ENCODE measurements around the gene PALD1.

Gene PALD1

DNA sequence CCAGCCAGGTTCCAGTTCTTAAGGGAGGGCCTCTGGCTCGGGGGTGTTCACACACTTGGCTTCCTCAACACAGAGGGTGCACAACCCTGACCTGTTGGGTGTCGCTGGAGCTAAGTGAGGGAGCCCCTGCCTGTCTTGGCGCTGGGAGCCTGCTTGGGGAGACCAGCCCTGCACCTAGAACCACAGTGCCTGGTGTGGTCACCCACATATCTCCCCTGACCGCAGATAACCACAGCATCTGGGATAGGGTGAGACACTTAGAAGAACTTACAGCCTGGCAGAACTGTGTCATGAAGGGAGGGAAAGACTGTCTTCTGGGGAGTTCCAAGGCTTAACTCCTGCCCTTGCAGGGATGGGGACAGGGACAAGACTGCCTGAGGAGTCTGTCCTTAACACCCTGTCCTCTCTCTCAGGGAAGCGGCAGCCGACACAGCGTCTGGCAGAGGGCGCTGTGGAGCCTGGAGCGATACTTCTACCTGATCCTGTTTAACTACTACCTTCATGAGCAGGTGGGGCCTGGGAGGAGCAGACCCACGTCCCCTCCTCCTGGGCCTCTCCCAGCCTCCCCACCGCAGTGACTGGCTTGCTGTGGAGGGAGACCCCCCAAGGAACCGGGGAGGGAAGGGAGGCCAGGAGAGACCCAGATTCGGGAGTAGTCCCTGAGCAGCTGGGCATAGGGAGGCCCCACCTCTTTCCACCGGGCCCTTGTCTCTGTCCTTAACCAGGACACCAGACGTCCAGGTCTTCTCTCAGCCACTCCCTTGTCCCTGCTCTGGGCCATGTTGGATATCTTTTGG lies 59.0 kb downstream of the PALD1 start:
- Histone ChIP-seq H3K4me1 (ENCODE audit: insufficient read depth, low read length) (0 out of 2 replicates have a peak, but pooled peaks cover 10% of the 10 kb centered on the region), H3K9me3 (ENCODE audit: control insufficient read depth, insufficient read depth, low read length) (no peaks in the 10 kb centered on the region), H3K9ac (ENCODE audit: low read depth, low read length) (no peak overlapping the region), H3K36me3 (ENCODE audit: insufficient read depth, low read length) (0 out of 2 replicates have a peak, but pooled peaks cover 4% of the 10 kb centered on the region)

DNA sequence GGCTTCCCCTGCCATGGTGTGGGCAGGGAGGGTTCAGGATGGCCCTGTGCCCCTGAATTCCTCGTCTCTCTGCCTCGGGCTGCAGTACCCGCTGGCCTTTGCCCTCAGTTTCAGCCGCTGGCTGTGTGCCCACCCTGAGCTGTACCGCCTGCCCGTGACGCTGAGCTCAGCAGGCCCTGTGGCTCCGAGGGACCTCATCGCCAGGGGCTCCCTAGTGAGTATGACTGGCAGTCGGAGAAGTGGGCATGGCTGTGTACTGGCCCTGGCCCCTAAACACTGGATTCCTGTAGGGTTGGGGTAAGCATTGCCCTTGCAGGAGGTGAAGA lies 59.6 kb downstream of the PALD1 start:
- H3K9me3 ChIP-seq (ENCODE audit: control insufficient read depth, insufficient read depth, low read length), result no peaks in the 10 kb centered on the region
- H3K4me1 ChIP-seq (ENCODE audit: insufficient read depth, low read length), result 0 out of 2 replicates have a peak, but pooled peaks cover 10% of the 10 kb centered on the region
- no peak overlapping the region for H3K9ac ChIP-seq (ENCODE audit: low read depth, low read length)
- H3K36me3 ChIP-seq (ENCODE audit: insufficient read depth, low read length), result 0 out of 2 replicates have a peak, but pooled peaks cover 7% of the 10 kb centered on the region

GRCh38 chr10:70538731-70539338 lies 60.3 kb downstream of the PALD1 start:
- no peaks in the 10 kb centered on the region for H3K9me3 ChIP-seq (ENCODE audit: control insufficient read depth, insufficient read depth, low read length)
- no peak overlapping the region for H3K9ac ChIP-seq (ENCODE audit: low read depth, low read length)
- H3K36me3 ChIP-seq (ENCODE audit: insufficient read depth, low read length), result 0 out of 2 replicates have a peak, but pooled peaks cover 7% of the 10 kb centered on the region
- 0 out of 2 replicates have a peak, but pooled peaks cover 10% of the 10 kb centered on the region for H3K4me1 ChIP-seq (ENCODE audit: insufficient read depth, low read length)

- no peak overlapping the region for H3K9ac ChIP-seq (ENCODE audit: low read depth, low read length)
- 0 out of 2 replicates have a peak, but pooled peaks cover 7% of the 10 kb centered on the region for H3K36me3 ChIP-seq (ENCODE audit: insufficient read depth, low read length)
- H3K9me3 ChIP-seq (ENCODE audit: control insufficient read depth, insufficient read depth, low read length), result no peaks in the 10 kb centered on the region
- H3K4me1 ChIP-seq (ENCODE audit: insufficient read depth, low read length), result 0 out of 2 replicates have a peak, but pooled peaks cover 10% of the 10 kb centered on the region
Measured at GRCh38 chr10:70539471-70539870, 60.9 kb downstream of the PALD1 start.

DNA sequence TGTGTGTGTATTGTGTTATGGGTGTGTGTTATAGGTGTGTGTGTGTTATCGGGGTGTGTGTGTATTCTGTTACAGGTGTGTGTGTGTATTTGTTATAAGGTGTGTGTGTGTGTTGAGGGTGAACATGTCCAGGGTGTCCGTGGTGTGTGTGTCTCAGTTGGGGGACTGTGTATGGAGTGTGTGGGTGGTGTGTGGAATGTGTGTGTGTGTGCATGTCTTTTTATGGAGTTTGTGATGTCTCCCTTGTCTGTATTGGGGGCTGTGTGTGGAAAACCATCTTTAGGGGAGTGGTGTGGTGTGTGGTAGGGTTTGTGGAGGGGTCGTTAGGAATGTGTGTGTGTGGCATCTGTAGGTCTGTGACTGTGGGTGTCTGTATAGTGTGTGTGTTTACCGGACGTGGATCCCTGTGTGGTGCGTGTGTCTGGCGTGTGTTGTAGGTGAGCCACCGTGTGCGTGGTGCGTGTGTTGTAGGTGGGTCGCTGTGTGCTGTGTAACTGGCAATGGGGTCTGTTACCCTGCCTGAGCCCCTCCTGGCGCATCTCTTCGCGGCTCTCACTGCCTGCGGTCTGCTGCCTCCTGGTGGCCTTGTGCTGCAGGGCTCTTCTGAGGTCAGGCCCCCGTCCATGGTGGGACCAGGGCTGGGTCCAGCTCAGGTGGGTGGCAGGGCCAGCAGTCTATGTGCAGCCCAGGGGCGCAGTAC lies 61.7 kb downstream of the PALD1 start:
- Histone ChIP-seq H3K36me3 (ENCODE audit: insufficient read depth, low read length) (0 out of 2 replicates have a peak, but pooled peaks cover 7% of the 10 kb centered on the region), H3K9ac (ENCODE audit: low read depth, low read length) (no peak overlapping the region), H3K9me3 (ENCODE audit: control insufficient read depth, insufficient read depth, low read length) (no peaks in the 10 kb centered on the region), H3K4me1 (ENCODE audit: insufficient read depth, low read length) (0 out of 2 replicates have a peak, but pooled peaks cover 10% of the 10 kb centered on the region)

GRCh38 chr10:70540789-70541360 lies 62.3 kb downstream of the PALD1 start:
- Histone ChIP-seq H3K4me1 (ENCODE audit: insufficient read depth, low read length) (0 out of 2 replicates have a peak, but pooled peaks cover 10% of the 10 kb centered on the region), H3K9ac (ENCODE audit: low read depth, low read length) (no peak overlapping the region), H3K36me3 (ENCODE audit: insufficient read depth, low read length) (0 out of 2 replicates have a peak, but pooled peaks cover 7% of the 10 kb centered on the region), H3K9me3 (ENCODE audit: control insufficient read depth, insufficient read depth, low read length) (no peaks in the 10 kb centered on the region)

DNA sequence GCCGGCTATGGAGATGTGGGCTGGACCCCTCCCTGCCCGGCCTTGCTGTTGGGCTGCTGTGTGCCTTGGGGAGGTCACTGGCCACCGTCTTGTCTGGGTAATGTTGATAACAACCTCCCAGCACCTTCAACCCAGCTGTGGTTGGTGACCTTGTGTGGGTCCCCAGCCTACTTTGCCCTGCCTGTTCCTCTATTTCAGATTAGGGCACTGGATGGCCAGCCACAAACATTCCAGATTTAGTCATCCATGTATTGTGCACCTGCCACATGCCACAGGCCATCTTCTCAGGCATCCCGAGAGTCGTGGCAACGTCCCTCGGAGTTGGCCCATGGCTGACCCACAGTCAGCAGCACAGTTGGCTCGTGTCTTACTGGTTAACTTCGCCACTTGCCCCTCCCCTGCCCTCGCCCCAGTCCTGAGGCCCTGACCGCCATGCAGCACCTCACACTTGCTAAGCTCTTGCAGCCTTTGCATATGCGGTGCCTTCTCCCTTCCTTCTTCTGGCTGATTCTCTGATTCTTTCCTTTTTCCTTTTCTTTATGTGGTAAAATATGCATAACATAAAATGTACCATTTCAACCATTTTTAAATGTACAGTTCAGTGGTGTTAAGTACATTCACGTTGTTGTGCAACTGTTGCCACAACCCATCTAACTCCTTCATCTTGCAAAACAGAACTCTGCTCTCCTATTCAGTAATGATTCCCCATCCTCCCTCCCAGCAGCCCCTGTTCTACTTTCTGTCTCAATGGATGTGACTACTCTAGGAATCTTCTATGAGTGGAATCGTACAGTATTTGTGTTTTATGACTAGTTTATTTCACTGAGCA lies 63.4 kb downstream of the PALD1 start:
- Histone ChIP-seq H3K9me3 (ENCODE audit: control insufficient read depth, insufficient read depth, low read length) (no peaks in the 10 kb centered on the region), H3K4me1 (ENCODE audit: insufficient read depth, low read length) (0 out of 2 replicates have a peak, but pooled peaks cover under 1% of the 10 kb centered on the region), H3K36me3 (ENCODE audit: insufficient read depth, low read length) (0 out of 2 replicates have a peak, but pooled peaks cover 7% of the 10 kb centered on the region), H3K9ac (ENCODE audit: low read depth, low read length) (no peak overlapping the region)

DNA sequence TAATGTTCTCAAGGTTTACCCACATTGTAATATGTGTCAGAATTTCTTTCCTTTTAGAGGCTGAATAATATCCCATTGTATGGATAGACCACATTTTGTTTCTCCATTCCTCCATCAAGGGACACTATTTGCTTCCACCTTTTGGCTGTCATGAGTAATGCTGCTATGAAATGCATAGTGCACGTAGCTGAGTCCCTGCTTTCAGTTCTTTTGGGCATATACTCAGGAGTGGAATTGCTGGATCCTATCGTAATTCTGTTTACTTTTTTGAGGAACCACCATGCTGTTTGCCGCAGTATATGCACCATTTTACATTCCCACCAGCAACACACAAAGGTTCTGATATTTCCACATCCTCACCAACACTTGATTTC lies 64.0 kb downstream of the PALD1 start:
- no peaks in the 10 kb centered on the region for H3K9me3 ChIP-seq (ENCODE audit: control insufficient read depth, insufficient read depth, low read length)
- no peak overlapping the region for H3K9ac ChIP-seq (ENCODE audit: low read depth, low read length)
- H3K4me1 ChIP-seq (ENCODE audit: insufficient read depth, low read length), result no peaks in the 10 kb centered on the region
- H3K36me3 ChIP-seq (ENCODE audit: insufficient read depth, low read length), result 0 out of 2 replicates have a peak, but pooled peaks cover 7% of the 10 kb centered on the region

DNA sequence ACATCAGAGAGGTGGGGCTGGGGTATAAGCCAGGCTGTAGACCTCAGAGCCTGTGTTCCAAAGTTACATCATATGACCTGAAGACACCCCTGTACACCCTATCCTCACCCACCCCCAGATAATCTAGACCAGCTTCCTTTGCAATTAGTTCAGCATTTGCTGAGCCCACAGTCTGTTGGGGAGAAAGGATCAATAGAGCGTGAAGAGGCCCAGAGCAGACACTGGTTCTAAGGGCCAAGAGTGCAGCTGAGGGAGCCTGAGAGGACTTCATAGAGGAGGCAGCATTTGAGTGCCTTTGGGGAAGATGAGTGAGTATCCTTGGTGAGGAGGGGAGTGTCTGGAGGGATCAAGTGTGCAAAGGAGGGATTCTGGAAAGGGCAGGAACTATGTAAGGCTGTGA lies 65.3 kb downstream of the PALD1 start:
- Histone ChIP-seq H3K9me3 (ENCODE audit: control insufficient read depth, insufficient read depth, low read length) (no peaks in the 10 kb centered on the region), H3K4me1 (ENCODE audit: insufficient read depth, low read length) (no peaks in the 10 kb centered on the region), H3K36me3 (ENCODE audit: insufficient read depth, low read length) (0 out of 2 replicates have a peak, but pooled peaks cover 7% of the 10 kb centered on the region), H3K9ac (ENCODE audit: low read depth, low read length) (no peak overlapping the region)

DNA sequence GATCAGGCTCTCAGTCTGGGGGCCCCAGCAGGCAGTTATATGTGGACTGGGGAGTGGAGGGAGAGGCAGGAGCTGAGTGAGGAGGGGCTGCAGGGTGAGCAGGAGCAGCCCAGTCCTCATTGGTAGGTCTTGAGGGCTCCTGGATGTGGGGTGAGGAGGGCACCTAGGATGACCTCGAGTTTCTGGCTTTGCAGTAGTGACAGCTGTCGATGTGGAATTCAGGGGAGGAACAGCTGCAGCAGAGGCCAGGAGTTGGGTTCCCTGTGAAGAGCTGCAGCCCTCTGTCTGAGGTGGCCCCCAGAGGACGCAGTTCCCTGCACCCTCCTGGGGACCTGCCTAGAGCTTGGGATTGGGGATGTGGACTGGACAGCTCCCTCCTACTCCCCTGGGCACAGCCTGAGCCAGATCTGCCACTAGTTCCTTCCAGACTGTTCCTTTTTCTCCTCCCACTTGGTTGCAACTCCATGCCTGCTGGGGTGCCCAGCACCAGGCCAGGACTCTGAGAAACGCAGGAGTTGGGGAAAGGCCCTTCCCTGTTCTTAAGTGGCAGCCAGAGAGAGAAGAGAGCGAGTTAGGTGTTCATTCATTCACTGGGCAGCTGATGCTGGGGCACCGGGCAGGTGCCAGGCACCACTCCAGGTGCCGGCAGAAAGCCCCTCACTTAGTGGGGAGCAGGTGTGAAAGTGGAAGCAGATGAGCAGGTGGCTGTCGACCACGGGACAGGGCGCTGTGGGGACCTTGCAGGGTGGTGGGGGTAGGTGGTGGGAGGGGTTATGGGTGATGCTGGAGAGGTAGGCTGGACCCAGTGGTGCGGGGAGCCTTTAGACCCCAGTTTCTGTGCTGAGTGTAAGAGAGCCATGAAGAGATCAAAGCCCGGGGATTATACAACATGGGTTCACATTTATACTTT lies 66.1 kb downstream of the PALD1 start:
- H3K9ac ChIP-seq (ENCODE audit: low read depth, low read length), result no peak overlapping the region
- no peaks in the 10 kb centered on the region for H3K9me3 ChIP-seq (ENCODE audit: control insufficient read depth, insufficient read depth, low read length)
- H3K4me1 ChIP-seq (ENCODE audit: insufficient read depth, low read length), result no peaks in the 10 kb centered on the region
- H3K36me3 ChIP-seq (ENCODE audit: insufficient read depth, low read length), result 0 out of 2 replicates have a peak, but pooled peaks cover 7% of the 10 kb centered on the region

DNA sequence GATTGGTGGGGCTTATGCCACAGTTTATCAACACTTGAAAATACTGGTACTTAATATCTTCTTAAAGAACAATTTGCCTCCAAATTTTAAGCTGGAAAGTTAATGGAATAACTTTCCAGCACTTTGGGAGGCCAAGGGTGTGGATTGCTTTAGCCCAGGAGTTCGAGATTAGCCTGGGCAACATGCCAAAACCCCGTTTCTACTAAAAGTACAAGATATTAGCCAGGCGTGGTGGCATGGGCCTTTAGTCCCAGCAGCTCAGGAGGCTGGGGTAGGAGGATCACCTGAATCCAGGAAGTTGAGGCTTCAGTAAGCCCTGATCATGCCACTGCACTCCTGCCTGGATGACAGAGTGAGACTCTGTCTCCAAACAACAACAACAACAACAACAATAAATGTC lies 68.0 kb downstream of the PALD1 start:
- Histone ChIP-seq H3K9ac (ENCODE audit: low read depth, low read length) (no peak overlapping the region), H3K9me3 (ENCODE audit: control insufficient read depth, insufficient read depth, low read length) (no peaks in the 10 kb centered on the region), H3K36me3 (ENCODE audit: insufficient read depth, low read length) (0 out of 2 replicates have a peak, but pooled peaks cover 7% of the 10 kb centered on the region), H3K4me1 (ENCODE audit: insufficient read depth, low read length) (no peaks in the 10 kb centered on the region)

DNA sequence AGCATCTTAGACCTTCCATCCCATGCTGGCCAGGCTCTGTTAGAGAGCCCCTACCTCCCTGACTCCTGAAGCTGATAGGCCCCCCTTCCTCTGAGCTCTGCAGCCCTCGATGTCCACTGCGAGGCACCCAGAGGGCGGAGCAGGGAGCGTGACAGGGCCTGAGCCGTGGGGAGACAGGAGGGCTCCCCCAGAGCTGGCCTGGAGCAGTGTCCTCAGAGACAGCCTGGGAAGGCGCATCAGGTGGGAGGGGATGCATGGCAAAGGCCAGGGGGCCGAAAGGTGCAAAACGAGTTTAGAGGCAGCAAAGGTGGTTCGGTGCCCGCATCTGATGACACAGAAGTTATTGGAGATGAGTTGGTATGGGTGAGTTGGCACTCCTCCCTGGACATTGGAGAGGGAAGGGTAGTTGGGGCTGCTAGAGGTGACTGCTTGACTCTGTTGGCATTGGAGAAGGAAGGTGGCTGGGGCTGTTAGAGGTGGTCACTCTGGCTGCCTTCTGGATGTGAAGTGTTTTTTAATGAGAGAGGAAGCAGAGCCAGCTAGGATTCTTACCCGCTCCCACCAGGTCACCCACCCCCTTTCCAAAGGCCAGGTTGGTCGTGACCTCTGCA lies 70.9 kb downstream of the PALD1 start:
- Histone ChIP-seq H3K9ac (ENCODE audit: low read depth, low read length) (no peak overlapping the region), H3K4me1 (ENCODE audit: insufficient read depth, low read length) (no peaks in the 10 kb centered on the region), H3K9me3 (ENCODE audit: control insufficient read depth, insufficient read depth, low read length) (no peaks in the 10 kb centered on the region), H3K36me3 (ENCODE audit: insufficient read depth, low read length) (no peaks in the 10 kb centered on the region)
